Tongue (tissue), 2 donors: ENCODE data around the gene HOGA1. TPM values are rescaled to one million over a fixed set of nuclear protein-coding genes. Genes with fewer than 3 reads are reported as not detected.

Source experiments
- DNase-seq: peaks from one replicate; pipeline ENCODE4 v3.0.0-alpha.2; 2015
- total RNA-seq: library from RNA; depleted of rRNA; stranded (reverse); fragments of >200 nt; gene quantifications from one replicate; pipeline ENCODE4 v1.2.3, GENCODE V29; 2014

The HOGA1 gene
- total RNA-seq, 1 donor from 2014 or later = 7.3 TPM

- no peak for DNase-seq
Observed at GRCh38 chr10:97580421-97581367, 3.5 kb upstream of the HOGA1 start.

GRCh38 chr10:97582169-97582568 lies 2.0 kb upstream of the HOGA1 start:
- no peak for DNase-seq

GRCh38 chr10:97583476-97583875 lies 713 bp upstream of the HOGA1 start:
- DNase-seq = no peak

- no peak for DNase-seq
Observed at GRCh38 chr10:97584798-97585438, 729 bp downstream of the HOGA1 start.

- no peak for DNase-seq
Observed at GRCh38 chr10:97585439-97585811, 1.2 kb downstream of the HOGA1 start.

- DNase-seq = no peak
Observed at GRCh38 chr10:97587183-97587582, 3.0 kb downstream of the HOGA1 start.

GRCh38 chr10:97589479-97589878 lies 5.3 kb downstream of the HOGA1 start, which contains the start of gene C10orf62:
C10orf62 (plus strand) TSS chr10:97589721; CDS start chr10:97589898, 177 bp downstream.
- DNase-seq = no peak

- no peak for DNase-seq
Observed at GRCh38 chr10:97590082-97590747, 6.0 kb downstream of the HOGA1 start.

- DNase-seq = no peak
Observed at GRCh38 chr10:97590748-97591495, 6.7 kb downstream of the HOGA1 start.

GRCh38 chr10:97593421-97593820 lies 9.2 kb downstream of the HOGA1 start:
- DNase-seq = peak; percentile 50

- no peak for DNase-seq
Observed at GRCh38 chr10:97596101-97597082, 12.2 kb downstream of the HOGA1 start.

- DNase-seq = no peak
Observed at GRCh38 chr10:97597778-97598177, 13.6 kb downstream of the HOGA1 start.

- DNase-seq = no peak
Observed at GRCh38 chr10:97598407-97599271, 14.4 kb downstream of the HOGA1 start.

- DNase-seq = no peak
Observed at GRCh38 chr10:97599272-97599619, 15.1 kb downstream of the HOGA1 start.

GRCh38 chr10:97600616-97601015 lies 16.4 kb downstream of the HOGA1 start:
- DNase-seq = no peak

GRCh38 chr10:97601268-97602215 lies 17.4 kb downstream of the HOGA1 start:
- DNase-seq = peak; percentile 37

- no peak for DNase-seq
Observed at GRCh38 chr10:97607095-97607636, 23.0 kb downstream of the HOGA1 start.

GRCh38 chr10:97608991-97609561 lies 24.9 kb downstream of the HOGA1 start:
- DNase-seq = peak; percentile 77
